ENCODE data around the gene ZNF865.

DNA sequence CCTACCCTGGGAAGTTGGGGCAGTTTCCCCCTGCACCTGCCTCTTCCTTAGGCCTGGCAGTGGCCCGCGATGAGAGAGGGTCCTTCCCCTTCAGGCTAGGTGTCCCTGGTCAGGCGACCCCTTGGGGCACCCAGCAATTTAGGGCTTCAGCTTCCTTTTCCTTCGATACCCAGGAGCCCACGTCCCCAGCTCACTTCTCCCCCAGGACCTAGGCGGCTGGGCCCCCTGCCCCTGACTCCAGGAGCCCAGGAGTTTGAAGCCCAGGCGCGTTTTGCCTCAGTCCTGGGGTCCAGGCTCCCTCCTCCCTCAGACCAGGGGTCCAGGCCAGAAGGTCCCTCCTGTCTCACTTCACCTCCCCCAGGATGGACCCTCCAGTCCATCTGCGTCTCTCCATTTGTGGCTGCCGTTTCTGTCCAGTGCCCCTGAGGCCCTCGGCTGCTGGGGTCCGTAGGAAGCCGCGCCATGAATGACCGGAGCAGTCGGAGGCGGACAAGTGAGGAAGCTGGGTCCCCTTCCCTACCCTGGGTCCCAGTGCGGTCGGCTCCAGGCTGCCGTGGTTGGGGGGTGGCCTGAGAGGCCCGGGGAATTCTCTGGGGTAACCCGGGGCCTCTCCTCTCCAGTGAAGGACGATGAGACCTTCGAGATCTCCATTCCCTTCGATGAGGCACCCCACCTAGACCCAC is 43.3 kb downstream of the ZNF865 start:
- TF ChIP-seq, protein P1, sequence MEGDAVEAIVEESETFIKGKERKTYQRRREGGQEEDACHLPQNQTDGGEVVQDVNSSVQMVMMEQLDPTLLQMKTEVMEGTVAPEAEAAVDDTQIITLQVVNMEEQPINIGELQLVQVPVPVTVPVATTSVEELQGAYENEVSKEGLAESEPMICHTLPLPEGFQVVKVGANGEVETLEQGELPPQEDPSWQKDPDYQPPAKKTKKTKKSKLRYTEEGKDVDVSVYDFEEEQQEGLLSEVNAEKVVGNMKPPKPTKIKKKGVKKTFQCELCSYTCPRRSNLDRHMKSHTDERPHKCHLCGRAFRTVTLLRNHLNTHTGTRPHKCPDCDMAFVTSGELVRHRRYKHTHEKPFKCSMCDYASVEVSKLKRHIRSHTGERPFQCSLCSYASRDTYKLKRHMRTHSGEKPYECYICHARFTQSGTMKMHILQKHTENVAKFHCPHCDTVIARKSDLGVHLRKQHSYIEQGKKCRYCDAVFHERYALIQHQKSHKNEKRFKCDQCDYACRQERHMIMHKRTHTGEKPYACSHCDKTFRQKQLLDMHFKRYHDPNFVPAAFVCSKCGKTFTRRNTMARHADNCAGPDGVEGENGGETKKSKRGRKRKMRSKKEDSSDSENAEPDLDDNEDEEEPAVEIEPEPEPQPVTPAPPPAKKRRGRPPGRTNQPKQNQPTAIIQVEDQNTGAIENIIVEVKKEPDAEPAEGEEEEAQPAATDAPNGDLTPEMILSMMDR (IDR thresholded peaks at IDR 0.05), result no peak
- no peak for TF ChIP-seq POLR2A (IDR thresholded peaks at IDR 0.05; ENCODE audit: low read depth)
- no peak for TF ChIP-seq EP300 (IDR thresholded peaks at IDR 0.05)
